Measurements from ENCODE around the gene STAM.
"Not testable (repeated sequence)": the region's sequence is repeated elsewhere in the genome, so short reads cannot be mapped to it uniquely, and the experiment has no call there.

The STAM gene

DNA sequence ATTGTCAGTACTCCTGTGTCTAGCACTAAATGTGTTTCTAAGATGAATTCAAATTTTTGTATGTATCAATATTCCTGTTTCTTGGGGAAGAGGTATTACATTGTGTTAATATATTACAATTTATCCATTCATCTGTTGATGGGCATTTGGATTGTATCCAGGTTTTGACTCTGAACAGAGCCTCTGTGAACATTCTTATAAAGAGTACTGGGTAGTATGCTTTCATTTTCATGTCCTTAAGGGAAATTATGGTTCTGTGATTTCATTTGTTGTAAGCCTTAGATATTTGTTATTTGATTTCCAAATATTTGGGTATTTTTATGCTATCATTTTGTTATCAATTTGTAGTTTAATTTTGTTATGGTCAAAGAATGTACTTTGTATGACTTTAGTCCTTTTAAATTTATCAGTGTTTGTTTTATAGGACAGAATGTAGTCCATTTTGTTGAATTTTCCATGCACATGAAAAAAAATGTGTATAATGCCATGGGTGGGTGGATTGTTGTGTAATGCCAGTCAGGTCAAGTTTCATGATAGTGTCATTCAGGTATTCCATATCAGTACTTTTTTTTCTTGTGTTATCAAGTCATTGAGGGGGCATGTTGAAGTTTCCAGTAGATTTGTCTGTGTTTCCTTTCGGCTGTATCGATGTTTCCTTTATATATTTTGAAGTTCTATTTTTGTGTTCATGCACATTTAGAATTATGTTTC lies 38.4 kb downstream of the STAM start:
- no peak for DNase-seq

DNA sequence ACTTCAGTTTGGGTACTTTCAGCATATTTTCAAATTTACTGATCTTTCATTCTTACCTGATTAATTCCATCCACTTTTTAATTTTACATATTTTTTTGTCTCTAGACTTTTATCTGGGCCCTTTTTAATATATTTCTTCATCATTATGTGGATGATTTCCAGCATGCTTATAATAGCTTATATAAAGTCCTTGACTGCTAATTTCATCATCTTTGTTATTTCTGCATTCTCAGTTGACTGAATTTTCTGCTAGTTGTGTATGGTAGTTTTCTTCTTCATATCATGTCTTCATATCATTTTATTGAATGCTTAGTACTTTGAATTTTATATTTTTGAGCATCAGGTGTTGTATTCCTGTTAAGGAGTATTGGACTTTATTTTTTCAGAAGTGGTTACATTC lies 39.6 kb downstream of the STAM start:
- DNase-seq = no peak

DNA sequence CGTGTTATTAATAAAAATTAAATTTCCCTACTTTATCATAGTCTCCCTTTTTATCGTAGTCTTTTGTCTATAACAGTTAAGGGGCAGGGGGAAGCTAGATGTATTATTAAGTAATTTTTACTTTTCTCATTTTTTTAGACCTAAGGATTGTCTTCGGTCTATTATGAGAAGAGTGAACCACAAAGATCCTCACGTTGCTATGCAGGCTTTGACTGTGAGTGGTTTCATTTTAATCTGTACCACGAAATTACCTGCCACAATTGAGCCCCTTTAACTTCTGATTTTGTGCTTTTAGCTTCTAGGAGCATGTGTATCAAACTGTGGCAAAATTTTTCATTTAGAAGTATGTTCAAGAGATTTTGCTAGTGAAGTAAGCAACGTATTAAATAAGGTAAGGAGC lies 40.6 kb downstream of the STAM start:
- DNase-seq = no peak

DNA sequence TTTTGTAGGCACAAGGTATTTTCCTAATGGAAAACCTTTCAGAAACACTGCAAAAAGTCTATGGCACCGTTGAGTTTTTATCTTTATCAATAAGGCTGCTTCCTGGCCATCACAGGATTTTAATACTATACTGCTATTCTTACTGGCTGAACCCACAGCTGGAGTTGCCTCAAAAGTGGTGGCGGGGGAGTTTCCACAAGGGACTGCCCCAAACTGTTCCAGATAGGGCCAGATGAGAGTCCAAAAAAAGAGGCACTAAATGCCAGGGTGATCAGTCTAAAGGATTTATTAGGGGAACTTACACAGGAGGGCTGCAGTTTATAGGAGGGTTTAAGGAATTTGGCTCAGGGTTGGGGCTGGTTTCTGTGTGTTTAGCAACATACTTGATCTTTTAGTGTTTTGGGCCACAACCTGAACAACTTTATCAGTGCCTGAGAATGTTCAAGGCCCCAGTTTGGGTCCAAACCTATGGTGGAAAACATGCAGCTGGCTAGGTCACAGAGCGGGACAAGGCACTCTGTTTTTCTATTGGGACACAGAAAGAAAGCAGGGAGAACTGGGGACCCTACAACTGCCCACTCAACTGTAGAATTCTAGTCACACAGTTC lies 41.4 kb downstream of the STAM start:
- DNase-seq = no peak

DNA sequence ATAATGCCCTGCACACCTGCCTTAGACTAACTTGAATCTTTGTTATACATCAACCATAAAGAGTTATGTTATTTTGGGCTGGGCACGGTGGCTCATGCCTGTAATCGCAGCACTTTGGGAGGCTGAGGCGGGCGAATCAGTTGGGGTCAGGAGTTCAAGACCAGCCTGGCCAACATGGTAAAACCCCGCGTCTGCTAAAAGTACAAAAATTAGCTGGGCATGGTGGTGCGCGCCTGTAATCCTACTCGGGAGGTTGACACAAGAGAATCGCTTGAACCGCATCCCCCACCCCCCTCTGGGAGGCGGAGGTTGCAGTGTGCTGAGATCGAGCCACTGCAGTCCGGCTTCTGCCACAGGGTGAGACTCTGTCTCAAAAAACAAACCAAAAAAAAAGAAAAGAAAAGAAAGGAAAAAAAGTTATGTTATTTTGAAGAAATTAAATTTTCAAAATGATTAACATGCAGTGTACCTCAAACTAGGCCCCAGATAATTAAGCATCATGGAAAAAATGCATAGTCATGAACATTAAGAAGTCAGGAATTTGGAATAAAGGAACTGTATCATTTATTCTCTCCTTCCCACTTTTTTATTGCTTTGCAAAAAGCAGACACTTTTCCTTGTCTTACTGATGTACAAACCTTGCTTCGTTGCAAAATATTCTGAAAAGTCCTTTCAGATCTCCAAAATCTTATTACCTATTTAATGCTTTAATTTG lies 43.3 kb downstream of the STAM start:
- DNase-seq = no peak

DNA sequence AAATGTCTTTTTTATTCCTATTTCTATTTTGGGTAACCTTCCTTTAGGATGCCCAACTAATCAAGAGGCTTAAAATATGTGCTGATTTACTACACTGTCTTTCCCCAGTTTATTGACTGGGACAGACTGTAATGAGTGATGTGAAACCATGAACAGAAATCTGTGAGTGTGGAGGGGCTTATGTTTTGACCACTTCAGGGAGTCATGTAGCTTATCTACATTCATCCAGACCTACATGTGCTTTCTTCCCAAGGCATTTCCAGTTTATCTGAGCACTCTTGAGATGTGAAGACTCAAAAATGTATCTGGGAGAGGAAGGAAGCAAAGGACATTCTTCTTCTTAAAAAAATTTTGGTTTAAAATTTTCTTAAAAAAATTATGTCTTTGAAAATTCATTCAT lies 45.2 kb downstream of the STAM start:
- no peak for DNase-seq

DNA sequence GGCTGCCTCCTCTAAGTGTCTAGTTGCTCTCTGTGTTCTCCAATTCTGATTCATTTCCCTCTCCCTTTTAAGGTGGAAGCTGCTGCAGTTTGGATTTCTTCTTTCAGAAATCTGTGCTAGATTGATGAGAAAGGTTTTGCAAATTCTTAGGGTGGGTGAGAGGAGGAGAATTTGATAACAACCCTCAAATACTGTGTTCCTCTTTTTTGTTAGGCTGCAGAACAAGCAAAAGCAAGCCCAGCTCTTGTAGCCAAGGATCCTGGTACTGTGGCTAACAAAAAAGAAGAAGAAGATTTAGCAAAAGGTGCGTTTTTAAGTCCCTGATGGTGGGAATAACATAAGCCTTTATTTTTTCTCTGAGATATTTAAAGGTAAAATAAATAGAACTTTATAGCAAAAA lies 49.1 kb downstream of the STAM start:
- DNase-seq = no peak

DNA sequence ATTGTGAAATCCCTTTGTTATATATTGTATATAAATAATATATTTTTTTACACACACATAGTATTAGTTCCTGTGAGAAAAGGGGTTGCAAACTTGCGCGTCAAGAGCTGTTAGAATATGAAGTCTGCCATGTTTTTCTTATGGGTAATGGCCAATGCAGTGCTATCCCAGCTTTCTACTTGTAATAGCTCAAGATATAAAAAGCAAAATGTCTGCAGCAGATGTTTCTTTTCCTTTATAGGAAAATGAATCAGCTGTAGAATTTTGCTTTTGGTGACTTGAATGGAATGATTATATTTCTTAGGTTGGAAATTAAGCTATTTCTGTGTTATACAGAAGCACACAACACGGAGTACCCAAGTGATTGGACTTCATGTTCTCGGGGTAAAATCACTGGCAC lies 54.7 kb downstream of the STAM start:
- DNase-seq = no peak

DNA sequence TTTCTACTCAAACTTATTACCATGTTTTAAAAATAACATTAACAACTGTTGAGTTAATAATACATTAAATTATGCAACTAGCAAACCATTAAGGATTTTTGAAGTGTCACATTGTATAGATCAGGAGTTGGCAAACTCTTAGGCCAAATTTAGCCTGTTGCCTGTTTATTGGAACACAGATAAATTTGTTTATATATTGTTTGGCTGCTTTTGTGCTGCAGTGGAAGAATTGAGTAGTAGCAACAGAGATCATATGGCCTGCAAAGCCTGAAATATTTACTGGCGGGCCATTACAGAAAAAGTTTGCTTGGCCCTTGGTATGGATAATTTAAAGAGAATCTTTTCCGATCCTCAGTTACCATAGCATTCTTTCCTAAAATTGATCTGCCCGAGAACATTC lies 57.4 kb downstream of the STAM start:
- no peak for DNase-seq

DNA sequence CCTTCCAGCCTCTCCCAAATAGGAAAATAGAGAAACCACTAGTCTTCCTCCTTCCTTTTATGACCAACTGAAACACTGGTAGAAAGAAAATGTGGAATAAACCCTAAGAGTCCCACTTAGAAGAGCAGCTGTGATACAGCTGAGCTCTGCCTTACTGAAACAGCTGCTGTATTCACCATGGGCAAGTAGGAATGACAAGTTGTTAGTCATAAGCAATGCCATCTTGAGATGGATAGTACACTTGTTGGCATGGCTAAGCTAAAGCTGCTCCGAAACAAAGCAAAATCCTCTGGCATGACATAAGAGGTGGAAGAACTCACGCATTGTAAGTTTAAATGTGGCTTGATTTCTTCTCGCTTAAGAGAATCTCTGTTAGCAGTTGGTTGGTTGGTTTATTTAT lies 59.8 kb downstream of the STAM start:
- no peak for DNase-seq

DNA sequence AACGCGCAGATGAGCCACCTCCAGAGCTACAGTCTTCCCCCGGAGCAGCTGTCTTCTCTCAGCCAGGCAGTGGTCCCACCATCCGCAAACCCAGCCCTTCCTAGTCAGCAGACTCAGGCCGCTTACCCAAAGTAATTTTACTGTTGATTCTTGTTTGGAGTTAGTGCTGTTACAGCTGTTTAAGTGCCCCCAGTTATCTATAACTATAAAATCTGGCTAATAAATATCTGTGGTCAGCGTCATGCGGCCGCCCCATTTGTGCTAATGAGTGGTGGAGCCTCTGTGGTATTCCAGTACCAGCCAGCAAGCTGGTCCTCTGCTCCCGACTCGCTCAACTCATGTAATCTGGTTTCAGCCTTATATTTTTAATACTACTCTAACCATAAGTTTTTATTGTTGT lies 64.9 kb downstream of the STAM start:
- DNase-seq = no peak

DNA sequence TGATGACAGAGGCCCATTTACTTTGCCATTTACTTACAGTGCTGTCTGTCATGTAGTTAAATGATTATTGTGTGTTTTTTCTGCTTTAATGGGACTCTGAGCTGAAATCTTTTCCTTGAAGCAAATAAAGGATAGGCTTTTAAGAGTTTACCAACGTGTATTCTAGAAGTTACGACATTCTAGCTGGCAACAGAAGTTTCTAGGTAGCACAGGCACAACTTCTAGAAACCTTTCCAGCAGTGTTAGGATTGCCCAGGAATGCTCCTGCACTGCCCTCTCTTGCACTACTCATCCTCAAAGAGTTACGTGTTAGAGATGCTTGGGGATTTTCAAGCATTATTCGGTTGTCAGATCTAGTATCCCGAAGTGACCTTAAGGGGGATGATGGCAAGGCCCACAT lies 65.5 kb downstream of the STAM start:
- DNase-seq = no peak

DNA sequence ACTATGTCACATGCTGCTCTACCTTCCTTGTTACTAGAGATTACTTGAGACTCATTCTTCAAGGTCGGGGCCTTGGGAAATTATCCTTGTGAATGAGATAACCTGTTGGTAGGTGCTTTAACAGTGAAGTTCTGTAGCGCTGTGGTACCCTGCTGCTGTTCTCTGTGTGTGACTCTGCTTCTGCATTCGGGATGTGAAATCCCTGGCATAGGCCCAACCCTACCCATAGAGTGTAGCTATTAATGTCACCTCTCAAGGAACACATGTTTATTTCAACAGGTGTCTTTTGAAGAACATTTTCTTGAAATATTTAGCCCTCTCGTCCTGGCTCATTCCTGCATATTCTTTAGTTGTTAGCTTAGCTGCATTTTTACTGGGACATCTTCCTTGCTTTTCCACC lies 66.2 kb downstream of the STAM start:
- no peak for DNase-seq

DNA sequence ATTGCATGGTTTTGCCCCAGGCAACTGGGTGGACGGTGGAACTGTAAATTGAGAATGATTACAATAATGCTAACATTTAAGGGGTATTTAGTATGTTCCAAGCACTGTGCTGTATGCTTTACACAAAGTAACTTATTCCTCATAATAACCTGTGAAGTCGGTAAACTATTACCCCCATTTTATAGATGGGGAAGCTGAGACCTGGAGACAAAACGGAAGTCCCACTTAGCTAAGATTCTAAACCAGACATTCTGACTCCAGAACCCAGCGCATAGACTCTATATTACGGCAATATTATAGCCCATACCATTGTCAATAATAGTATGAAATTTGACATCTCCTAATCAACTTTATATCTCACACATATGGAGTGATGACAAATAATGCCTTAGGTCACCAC lies 68.1 kb downstream of the STAM start:
- DNase-seq = no peak

DNA sequence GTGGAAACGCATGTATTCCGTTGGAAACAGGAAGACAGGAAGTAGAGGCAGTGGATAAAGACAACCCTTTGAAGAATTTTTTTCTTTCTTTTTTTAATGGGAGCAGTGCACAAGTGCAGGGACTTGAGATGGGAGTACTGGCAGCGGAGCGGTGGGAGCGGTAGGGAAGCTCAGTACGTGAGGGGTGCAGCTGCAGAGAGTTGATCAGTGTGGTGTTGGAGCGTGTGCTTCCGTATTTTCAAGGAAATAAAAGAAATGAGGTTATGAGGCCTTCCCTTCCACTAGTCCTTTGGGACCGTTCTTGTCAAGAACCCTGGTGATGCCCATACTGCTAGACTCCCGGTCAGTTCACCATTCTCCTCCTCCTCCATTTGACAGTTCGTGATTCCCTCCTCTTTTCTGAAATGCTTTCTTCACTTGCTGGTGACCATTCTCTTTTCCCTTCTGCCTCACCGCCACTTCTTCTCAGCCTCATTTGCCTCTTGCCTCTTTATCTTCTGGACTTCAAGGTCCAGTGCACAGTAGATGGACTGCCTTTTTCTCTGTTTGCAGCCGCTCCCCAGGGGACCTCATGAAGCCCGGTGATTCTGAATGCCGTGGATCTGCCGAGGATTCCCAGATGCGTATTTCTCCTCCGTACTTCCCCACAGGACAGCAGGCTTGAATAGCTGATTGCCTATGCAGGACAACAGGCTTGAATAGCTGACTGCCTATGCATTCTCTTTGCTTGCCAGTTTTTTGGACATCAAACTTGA lies 68.9 kb downstream of the STAM start:
- no peak for DNase-seq

DNA sequence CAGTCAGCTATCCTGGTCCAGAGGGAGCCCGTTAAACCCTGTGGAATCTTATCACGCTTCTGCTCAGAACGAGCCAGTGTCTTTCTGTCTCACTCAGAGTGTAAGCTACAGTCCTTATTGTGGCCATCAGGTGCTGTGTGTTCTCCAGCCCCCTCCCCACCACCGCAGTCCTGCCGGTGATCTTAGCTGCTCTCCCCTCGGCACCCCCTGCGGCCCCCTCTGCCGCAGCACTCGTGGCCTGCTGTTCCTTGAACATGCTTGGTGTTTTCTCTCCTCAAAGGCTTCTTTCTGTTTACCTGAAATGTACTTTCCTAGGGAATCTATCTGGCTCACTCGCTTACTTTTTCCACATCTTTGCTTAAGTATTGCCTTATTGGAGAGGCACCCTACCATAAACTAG lies 69.8 kb downstream of the STAM start:
- DNase-seq = no peak

DNA sequence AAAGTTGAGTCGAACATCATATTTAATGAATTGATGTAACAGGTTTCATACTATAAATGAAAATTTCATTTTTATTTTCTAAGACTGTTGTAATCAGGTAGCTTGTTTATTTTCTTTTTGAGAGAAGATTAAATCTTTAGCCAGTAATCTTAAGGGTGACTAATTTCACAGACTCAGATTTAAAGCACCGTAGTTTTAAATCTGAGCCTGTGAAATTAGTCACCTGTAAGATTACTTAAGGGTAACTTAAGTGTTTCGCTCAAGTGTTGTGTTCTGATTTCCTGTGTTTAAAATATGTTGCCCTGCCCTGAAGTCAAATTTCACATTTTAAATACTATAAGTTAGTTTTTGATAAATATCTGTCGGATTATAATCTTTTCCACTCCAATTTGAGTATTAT lies 72.2 kb downstream of the STAM start:
- DNase-seq = no peak

DNA sequence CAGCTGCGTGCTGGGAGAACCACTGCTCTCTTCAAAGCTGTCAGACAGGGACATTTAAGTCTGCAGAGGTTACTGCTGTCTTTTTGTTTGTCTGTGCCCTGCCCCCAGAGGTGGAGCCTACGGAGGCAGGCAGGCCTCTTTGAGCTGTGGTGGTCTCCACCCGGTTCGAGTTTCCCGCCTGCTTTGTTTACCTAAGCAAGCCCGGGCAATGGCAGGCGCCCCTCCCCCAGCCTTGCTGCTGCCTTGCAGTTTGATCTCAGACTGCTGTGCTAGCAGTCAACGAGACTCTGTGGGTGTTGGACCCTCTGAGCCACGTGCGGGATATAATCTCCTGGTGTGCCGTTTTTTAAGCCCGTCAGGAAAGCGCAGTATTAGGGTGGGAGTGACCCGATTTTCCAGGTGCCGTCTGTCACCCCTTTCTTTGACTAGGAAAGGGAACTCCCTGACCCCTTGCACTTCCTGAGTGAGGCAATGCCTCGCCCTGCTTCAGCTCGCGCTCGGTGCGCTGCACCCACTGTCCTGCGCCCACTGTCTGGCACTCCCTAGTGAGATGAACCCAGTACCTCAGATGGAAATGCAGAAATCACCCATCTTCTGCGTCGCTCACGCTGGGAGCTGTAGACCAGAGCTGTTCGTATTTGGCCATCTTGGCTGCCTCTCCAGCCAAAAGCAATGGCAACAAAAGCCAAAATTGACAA lies 78.5 kb downstream of the STAM start:
- not testable (repeated sequence) for DNase-seq

DNA sequence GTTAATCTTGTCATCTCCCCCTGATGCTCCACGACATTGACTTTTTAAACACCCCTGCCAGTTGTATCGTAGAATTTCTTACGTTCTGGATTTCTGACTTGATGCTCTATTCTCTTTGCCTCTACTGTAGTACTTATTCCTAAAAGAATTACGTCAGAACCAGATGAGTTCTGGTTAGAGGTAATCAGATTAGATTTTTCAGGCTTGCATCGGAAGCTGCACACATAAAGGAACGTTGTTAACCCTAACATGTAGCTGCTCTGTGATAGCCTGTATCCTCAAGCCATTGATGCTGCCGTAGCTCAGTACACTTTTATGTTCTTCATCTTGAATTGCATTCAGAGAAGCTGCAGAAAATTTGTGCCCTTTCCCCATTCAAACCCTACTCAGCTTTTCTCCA lies 81.8 kb downstream of the STAM start:
- DNase-seq = peak; percentile 36

DNA sequence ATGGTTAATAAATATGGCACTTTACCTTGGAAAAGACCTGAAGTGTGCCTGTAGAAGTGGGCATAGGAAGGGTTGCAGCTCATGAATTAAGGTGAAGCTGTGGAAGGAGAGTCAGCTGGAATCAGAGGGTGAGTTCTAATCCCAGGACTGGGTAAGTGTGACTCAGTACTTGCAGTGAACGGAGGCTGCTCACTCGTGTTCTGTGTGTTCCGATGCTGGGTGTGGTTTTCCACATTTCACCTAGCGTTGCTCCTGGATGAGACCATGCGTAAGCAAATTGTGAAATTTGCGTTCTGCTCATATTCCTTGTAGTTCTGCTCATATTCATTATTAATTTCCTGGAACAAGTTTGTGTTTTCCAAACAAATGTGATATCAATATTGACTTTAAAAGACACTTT lies 85.7 kb downstream of the STAM start:
- DNase-seq = no peak

DNA sequence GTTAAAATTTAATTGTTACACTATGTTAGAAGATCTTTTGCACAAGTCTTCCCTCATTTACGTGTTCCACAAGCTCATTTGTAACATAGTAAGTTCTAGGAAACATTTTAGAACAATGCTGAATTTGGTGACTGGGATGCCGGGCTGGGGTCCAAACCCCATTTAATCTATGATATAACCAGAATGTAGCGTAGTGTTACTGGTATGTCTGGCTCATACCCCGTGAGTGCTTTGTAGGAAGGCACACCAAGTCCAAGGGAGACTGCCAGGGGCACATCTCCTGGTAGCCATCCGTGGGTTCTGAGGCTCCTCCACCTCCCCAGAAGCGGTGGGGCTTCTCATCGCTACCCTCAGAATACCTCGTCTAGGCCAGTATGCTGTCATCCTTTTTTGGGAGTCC lies 86.7 kb downstream of the STAM start:
- no peak for DNase-seq

DNA sequence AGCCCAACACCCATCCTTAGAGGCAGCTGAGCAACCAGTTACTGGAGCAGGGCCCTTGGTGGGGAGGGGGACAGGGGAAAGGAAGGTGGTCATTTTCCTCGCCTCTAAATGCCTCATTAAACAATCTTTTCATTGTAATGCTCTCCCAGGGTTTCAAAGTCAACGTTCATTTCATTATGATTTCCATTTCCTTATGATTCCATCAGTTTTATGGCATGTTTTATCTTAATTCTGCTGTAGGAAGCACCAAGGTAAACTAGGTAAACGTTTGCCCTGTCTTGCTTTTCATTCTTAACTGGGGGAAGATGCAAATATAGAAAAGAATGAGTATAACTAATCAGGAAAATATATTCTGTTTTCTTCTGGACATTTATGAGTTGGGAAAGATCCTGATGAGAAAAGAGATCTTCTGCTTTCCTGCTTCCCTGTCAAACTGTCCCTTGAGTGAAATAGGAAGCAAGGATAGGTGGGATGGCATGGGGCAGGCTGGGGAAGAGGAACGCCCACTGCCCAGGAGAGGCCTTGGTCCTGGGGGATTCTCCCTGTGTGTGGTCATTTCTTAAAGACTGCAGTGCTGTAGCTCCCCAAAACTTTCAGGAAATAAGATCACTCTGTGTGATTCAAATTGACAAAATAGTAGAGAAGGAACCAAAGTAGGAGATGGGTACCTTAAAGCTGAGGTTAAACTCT lies 87.5 kb downstream of the STAM start:
- DNase-seq = no peak

DNA sequence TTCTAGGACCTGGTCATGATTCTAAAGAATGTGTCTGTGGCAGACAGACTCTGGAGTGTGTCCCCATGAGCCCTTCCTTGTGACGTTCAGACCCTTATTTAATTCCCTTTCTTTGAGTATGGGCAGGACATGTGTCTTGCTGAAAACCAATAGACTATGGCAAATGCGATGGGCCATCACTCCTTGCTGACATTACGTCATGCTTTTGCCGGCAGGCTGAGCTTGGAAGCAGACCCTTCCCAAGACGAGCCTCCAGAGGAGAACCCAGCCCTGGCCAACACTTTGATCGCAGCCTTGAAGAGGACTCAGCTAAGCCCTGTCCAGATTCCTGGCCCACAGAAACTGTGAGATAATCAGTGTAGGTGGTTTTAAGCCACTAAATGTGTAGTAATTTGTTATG lies 89.7 kb downstream of the STAM start:
- no peak for DNase-seq
